IMR-90 (cell line): ENCODE data around the gene MEGF6. TPM values are rescaled to one million over a fixed set of nuclear protein-coding genes. Genes with fewer than 3 reads are reported as not detected.
A peak's percentile ranks its signal among the peaks of the same experiment; 100 is the strongest.

Source experiments
- ATAC-seq: fragments of 200-7000 bp; cut with Tn5 transposase; 2 replicates; pipeline ENCODE4 v1.9.1; 2020; ENCODE audit warnings: low read depth, mild to moderate bottlenecking, moderate library complexity
- BruUV-seq: library from RNA; stranded (reverse); fragments of 400-500 nt; replicated peaks from 2 replicates; lab custom pipeline; 2021; lab: Mats Ljungman, UMichigan
- CTCF ChIA-PET: fragments of 300-600 bp; formaldehyde crosslinking; extraction: SDS; loops from one replicate; lab custom pipeline; 2021; ENCODE audit warnings: antibody characterized with exemption; lab: Yijun Ruan, JAX
- POLR2A ChIA-PET: fragments of 300-600 bp; sonication (Branson Sonifier 250); formaldehyde crosslinking; loops from one replicate; lab custom pipeline; 2022; ENCODE audit warnings: antibody characterized with exemption; ENCODE audit not compliant: unreplicated experiment; lab: Charles Lee
- DNase-seq: peaks from one replicate; pipeline ENCODE4 v3.0.0; 2013
- H2AFZ ChIP-seq: replicated peaks from 2 replicates; pipeline ENCODE3; 2013; ENCODE audit warnings: low read length, mild to moderate bottlenecking; ENCODE audit not compliant: poor library complexity
- H2AK5ac ChIP-seq: 2 replicates; pipeline ENCODE4 v1.6.1; 2013; ENCODE audit warnings: low read depth, low read length, inconsistent platforms
- H2AK9ac ChIP-seq: replicated peaks from 2 replicates; pipeline ENCODE3; 2013; ENCODE audit warnings: mild to moderate bottlenecking, low read depth, low read length, moderate library complexity; ENCODE audit not compliant: poor library complexity
- H2BK120ac ChIP-seq: 2 replicates; pipeline ENCODE4 v1.6.1; 2013; ENCODE audit warnings: low read depth, low read length, inconsistent platforms
- H2BK15ac ChIP-seq: 3 replicates; pipeline ENCODE4 v1.6.1; 2013; ENCODE audit warnings: low read depth, low read length, inconsistent platforms
- H2BK20ac ChIP-seq: 2 replicates; pipeline ENCODE4 v1.6.1; 2013; ENCODE audit warnings: low read depth, mild to moderate bottlenecking, inconsistent platforms, low read length, moderate library complexity
- H2BK5ac ChIP-seq: 2 replicates; pipeline ENCODE4 v1.6.1; 2013; ENCODE audit warnings: mild to moderate bottlenecking, low read depth, low read length, inconsistent platforms; ENCODE audit not compliant: poor library complexity, severe bottlenecking
- H3K14ac ChIP-seq: replicated peaks from 2 replicates; pipeline ENCODE4 v1.6.1; 2013; ENCODE audit warnings: low read depth, low read length, inconsistent platforms
- H3K18ac ChIP-seq: 2 replicates; pipeline ENCODE4 v1.6.1; 2013; ENCODE audit warnings: low read depth, low read length, control low read depth
- H3K23ac ChIP-seq: 2 replicates; pipeline ENCODE4 v1.6.1; 2013; ENCODE audit warnings: low read depth, low read length, inconsistent platforms
- H3K27ac ChIP-seq: 2 replicates; pipeline ENCODE4 v1.5.1; 2013; ENCODE audit warnings: mild to moderate bottlenecking, control low read depth, low read length; ENCODE audit not compliant: insufficient read depth
- H3K27me3 ChIP-seq: 2 replicates; pipeline ENCODE4 v1.6.1; 2013; ENCODE audit warnings: low read length; ENCODE audit not compliant: control insufficient read depth, insufficient read depth
- H3K36me3 ChIP-seq: 2 replicates; pipeline ENCODE4 v1.6.1; 2013; ENCODE audit warnings: low read length, mixed read lengths; ENCODE audit not compliant: control insufficient read depth, insufficient read depth
- H3K4ac ChIP-seq: 2 replicates; pipeline ENCODE4 v1.6.1; 2013; ENCODE audit warnings: low read depth, low read length, inconsistent platforms
- H3K4me1 ChIP-seq: 2 replicates; pipeline ENCODE4 v1.6.1; 2013; ENCODE audit warnings: low read length, mixed read lengths; ENCODE audit not compliant: control insufficient read depth, insufficient read depth
- H3K4me2 ChIP-seq: 2 replicates; pipeline ENCODE4 v1.6.1; 2013; ENCODE audit warnings: low read depth, mild to moderate bottlenecking, control low read depth, low read length, moderate library complexity
- H3K4me3 ChIP-seq: 2 replicates; pipeline ENCODE4 v1.5.1; 2013; ENCODE audit warnings: low read depth, mild to moderate bottlenecking, control low read depth, low read length, moderate library complexity; ENCODE audit not compliant: insufficient read depth
- H3K56ac ChIP-seq: 2 replicates; pipeline ENCODE4 v1.6.1; 2013; ENCODE audit warnings: low read length, inconsistent platforms; ENCODE audit not compliant: insufficient read depth; ENCODE audit errors: extremely low read depth
- H3K79me1 ChIP-seq, 2 experiments: 2 replicates each; pipeline ENCODE4 v1.6.1; 2013; ENCODE audit warnings: low read length in 2 of 2, inconsistent platforms in 1 of 2, low read depth in 1 of 2
- H3K9ac ChIP-seq: 2 replicates; pipeline ENCODE4 v1.6.1; 2013; ENCODE audit warnings: low read depth, low read length, control low read depth
- H3K9me1 ChIP-seq: 2 replicates; pipeline ENCODE4 v1.6.1; 2013; ENCODE audit warnings: low read length, inconsistent platforms; ENCODE audit not compliant: insufficient read depth
- H3K9me3 ChIP-seq: 2 replicates; pipeline ENCODE4 v1.6.1; 2013; ENCODE audit warnings: low read length; ENCODE audit not compliant: control insufficient read depth, insufficient read depth
- H4K20me1 ChIP-seq: 2 replicates; pipeline ENCODE4 v1.6.1; 2013; ENCODE audit warnings: low read length, inconsistent platforms; ENCODE audit not compliant: insufficient read depth
- H4K5ac ChIP-seq: 2 replicates; pipeline ENCODE4 v1.6.1; 2013; ENCODE audit warnings: mild to moderate bottlenecking, low read depth, low read length, control low read depth
- H4K8ac ChIP-seq, 2 experiments: 2 replicates each; pipeline ENCODE4 v1.6.1; 2013; ENCODE audit warnings: low read depth in 2 of 2, low read length in 2 of 2, control low read depth in 1 of 2, inconsistent platforms in 1 of 2
- H4K91ac ChIP-seq: 2 replicates; pipeline ENCODE4 v1.6.1; 2013; ENCODE audit warnings: low read depth, low read length, inconsistent platforms; ENCODE audit not compliant: insufficient read depth
- BHLHE40 ChIP-seq: fragments of 150-350 bp; IDR thresholded peaks from 2 replicates; pipeline ENCODE4 v1.6.1; 2016; ENCODE audit warnings: mild to moderate bottlenecking, low read depth, low read length
- CEBPB ChIP-seq: IDR thresholded peaks from 2 replicates; pipeline ENCODE4 v1.6.1; 2012; ENCODE audit warnings: low read depth, low read length, improper control_type of control experiment
- CHD1 ChIP-seq: IDR thresholded peaks from 2 replicates; pipeline ENCODE4 v1.6.1; 2012; ENCODE audit warnings: low read depth, low read length, improper control_type of control experiment
- FOS ChIP-seq: fragments of 150-350 bp; IDR thresholded peaks from 2 replicates; pipeline ENCODE4 v1.6.1; 2016; ENCODE audit warnings: low read depth, low read length
- MAFK ChIP-seq: IDR thresholded peaks from 2 replicates; pipeline ENCODE4 v1.6.1; 2012; ENCODE audit warnings: low read depth, low read length, improper control_type of control experiment
- MAZ ChIP-seq: IDR thresholded peaks from 2 replicates; pipeline ENCODE4 v1.6.1; 2012; ENCODE audit warnings: low read depth, mild to moderate bottlenecking, low read length, improper control_type of control experiment, moderate library complexity, borderline replicate concordance
- MXI1 ChIP-seq: IDR thresholded peaks from 2 replicates; pipeline ENCODE4 v1.6.1; 2012; ENCODE audit warnings: low read depth, mild to moderate bottlenecking, low read length, moderate library complexity, borderline replicate concordance
- NFE2L2 ChIP-seq: fragments of 150-350 bp; IDR thresholded peaks from 2 replicates; pipeline ENCODE4 v1.6.1; 2016; ENCODE audit warnings: low read depth, mild to moderate bottlenecking, low read length
- POLR2A ChIP-seq: IDR thresholded peaks from 2 replicates; pipeline ENCODE4 v1.6.1; 2012; ENCODE audit warnings: mild to moderate bottlenecking, low read depth, low read length
- RAD21 ChIP-seq: IDR thresholded peaks from 2 replicates; pipeline ENCODE4 v1.6.1; 2012; ENCODE audit warnings: low read length, improper control_type of control experiment
- RCOR1 ChIP-seq: IDR thresholded peaks from 2 replicates; pipeline ENCODE4 v1.6.1; 2012; ENCODE audit warnings: mild to moderate bottlenecking, low read length, improper control_type of control experiment; ENCODE audit not compliant: insufficient replicate concordance
- RFX5 ChIP-seq: IDR thresholded peaks from 2 replicates; pipeline ENCODE4 v1.8.0; 2012; ENCODE audit warnings: low read depth, mild to moderate bottlenecking, low read length, moderate library complexity
- SMC3 ChIP-seq: fragments of 150-350 bp; IDR thresholded peaks from 2 replicates; pipeline ENCODE4 v1.6.1; 2016; ENCODE audit warnings: low read depth, mild to moderate bottlenecking, antibody characterized with exemption, low read length, moderate library complexity
- WGBS, 2 experiments: methylation state at CpG; one replicate each; pipeline versions ENCODE4 v1.1.5 to v1.1.7; 2013; ENCODE audit warnings: missing lambda C conversion rate in 2 of 2; ENCODE audit not compliant: insufficient read length in 1 of 2; ENCODE audit errors: extremely low coverage in 2 of 2; 5-methylcytosine and 5-hydroxymethylcytosine counted together
- dilution Hi-C: fragments of 300-500 bp; cut with HindIII; formaldehyde crosslinking; loops from one replicate; pipeline ENCODE4 v1.14.3; 2018; ENCODE audit warnings: low sequenced_read_pairs; ENCODE audit not compliant: unreplicated experiment
- in situ Hi-C: fragments of 300-500 bp; cut with MboI; formaldehyde crosslinking; loops from 3 replicates; pipeline ENCODE4 v1.14.3; 2019; ENCODE audit warnings: low sequenced_read_pairs, inconsistent platforms, mixed read lengths
- intact Hi-C: fragments of 100-400 bp; cut with micrococcal nuclease; formaldehyde crosslinking; loops from 2 replicates; pipeline ENCODE4 v1.10.0; 2022
- polyA plus RNA-seq, 3 experiments: library from polyadenylated mRNA; depleted of rRNA; stranded (reverse); fragments of >200 nt; gene quantifications; 2 replicates each; pipeline ENCODE4 v1.2.3, GENCODE V29; 2012; ENCODE audit warnings: low replicate concordance in 1 of 3
- total RNA-seq: library from RNA; depleted of rRNA; stranded (reverse); fragments of >200 nt; gene quantifications from 2 replicates; pipeline ENCODE4 v1.2.3, GENCODE V29; 2012
- TF ChIP-seq, protein P1 (sequence below): fragments of 150-350 bp; IDR thresholded peaks from 2 replicates; pipeline ENCODE4 v1.6.1; 2017; ENCODE audit warnings: mild to moderate bottlenecking, antibody characterized with exemption, low read length, low read depth
- TF ChIP-seq, protein P2 (sequence below): conservative IDR thresholded peaks from 2 replicates; pipeline ENCODE4 v1.5.1; 2012; ENCODE audit warnings: mild to moderate bottlenecking, low read depth, low read length, improper control_type of control experiment
- TF ChIP-seq, protein P3 (sequence below): fragments of 150-350 bp; IDR thresholded peaks from 2 replicates; pipeline ENCODE4 v1.6.1; 2016; ENCODE audit warnings: low read depth, mild to moderate bottlenecking, low read length, moderate library complexity, borderline replicate concordance

Gene MEGF6
- total and polyA plus RNA-seq, 2 of the 4 experiments (the other 2 are of a cell fraction) = 0.72 to 4.1 TPM

DNA sequence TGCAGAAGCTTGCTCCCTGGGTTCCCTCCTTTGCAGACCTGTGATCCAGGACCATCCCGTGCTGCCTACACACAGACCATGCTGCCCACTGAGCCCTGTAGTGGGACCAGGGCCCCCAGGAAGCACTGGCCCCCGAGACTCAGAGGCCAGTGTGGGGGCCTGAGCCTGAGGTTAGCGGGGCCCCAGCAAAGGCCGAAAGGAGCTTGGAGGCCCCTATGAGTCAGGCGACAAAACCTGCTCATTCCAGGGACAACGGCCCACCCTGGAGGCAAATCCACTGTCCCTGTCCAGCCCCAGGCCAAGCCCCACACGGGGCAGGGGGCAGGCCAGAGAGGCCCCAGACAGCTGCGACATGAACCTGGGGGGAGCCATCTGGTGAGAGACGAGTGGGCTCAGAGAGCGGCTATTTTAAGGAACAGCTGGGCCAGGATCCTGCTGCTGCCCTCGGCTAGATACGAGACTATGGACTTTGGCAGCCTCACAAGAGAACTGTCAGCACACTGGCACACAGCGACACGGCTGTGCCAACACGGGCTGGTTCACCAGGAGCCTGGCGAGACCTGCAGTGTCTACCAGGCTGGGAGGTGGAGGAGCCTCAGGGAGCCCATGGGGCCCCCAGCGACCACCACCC, 82.1 kb downstream of the MEGF6 start:
- Histone ChIP-seq H4K8ac (no peak overlapping the region), H3K9me1 (peaks cover 2% of the 10 kb centered on the region; the same call in 1 of the 2 replicates), H3K27me3 (no peaks in the 10 kb centered on the region), H3K18ac (no peak overlapping the region), H3K4me2 (no peak overlapping the region), H2AK9ac (peak overlapping the region; percentile 24), H3K4me3 (no peak overlapping the region), H2BK20ac (no peak overlapping the region), H3K36me3 (no peaks in the 10 kb centered on the region), H2BK120ac (no peak overlapping the region), H2AK5ac (no peak overlapping the region), H4K91ac (no peak overlapping the region), H3K79me1 (peaks cover 0 to 10% of the 10 kb centered on the region in 2 experiments; a peak in 2 of 4 replicates), H4K20me1 (no peaks in the 10 kb centered on the region; the same call in 1 of the 2 replicates), H2BK5ac (no peak overlapping the region), H2BK15ac (no peak overlapping the region), H3K9me3 (no peaks in the 10 kb centered on the region), H3K4ac (no peak overlapping the region), H3K27ac (no peak overlapping the region), H2AFZ (no peak overlapping the region), H4K5ac (no peak overlapping the region), H3K14ac (no peak overlapping the region), H3K23ac (no peak overlapping the region), H3K56ac (no peak overlapping the region), H3K9ac (no peak overlapping the region), H3K4me1 (peaks cover 4% of the 10 kb centered on the region)
- dilution Hi-C loops (no loop called here), intact Hi-C loops (no loop called here), in situ Hi-C loops (no loop called here)
- DNase-seq = no peak
- no peak for ATAC-seq
- 70% methylated on average over 9 of the region's 17 CpGs; no CpG with 5 or more reads in 1 of the 2 experiments for WGBS, 2 experiments
- no TSS peak for BruUV-seq
- POLR2A ChIA-PET = no interaction called here
- TF ChIP-seq, protein P1, sequence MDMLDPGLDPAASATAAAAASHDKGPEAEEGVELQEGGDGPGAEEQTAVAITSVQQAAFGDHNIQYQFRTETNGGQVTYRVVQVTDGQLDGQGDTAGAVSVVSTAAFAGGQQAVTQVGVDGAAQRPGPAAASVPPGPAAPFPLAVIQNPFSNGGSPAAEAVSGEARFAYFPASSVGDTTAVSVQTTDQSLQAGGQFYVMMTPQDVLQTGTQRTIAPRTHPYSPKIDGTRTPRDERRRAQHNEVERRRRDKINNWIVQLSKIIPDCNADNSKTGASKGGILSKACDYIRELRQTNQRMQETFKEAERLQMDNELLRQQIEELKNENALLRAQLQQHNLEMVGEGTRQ = no peak
- TF ChIP-seq RCOR1 (no peak), CEBPB (no peak), POLR2A (no peak), SMC3 (no peak), FOS (no peak), MAZ (no peak), RAD21 (no peak), MAFK (no peak), NFE2L2 (no peak), MXI1 (no peak), RFX5 (no peak), CHD1 (no peak), BHLHE40 (no peak)
- TF ChIP-seq, protein P2, sequence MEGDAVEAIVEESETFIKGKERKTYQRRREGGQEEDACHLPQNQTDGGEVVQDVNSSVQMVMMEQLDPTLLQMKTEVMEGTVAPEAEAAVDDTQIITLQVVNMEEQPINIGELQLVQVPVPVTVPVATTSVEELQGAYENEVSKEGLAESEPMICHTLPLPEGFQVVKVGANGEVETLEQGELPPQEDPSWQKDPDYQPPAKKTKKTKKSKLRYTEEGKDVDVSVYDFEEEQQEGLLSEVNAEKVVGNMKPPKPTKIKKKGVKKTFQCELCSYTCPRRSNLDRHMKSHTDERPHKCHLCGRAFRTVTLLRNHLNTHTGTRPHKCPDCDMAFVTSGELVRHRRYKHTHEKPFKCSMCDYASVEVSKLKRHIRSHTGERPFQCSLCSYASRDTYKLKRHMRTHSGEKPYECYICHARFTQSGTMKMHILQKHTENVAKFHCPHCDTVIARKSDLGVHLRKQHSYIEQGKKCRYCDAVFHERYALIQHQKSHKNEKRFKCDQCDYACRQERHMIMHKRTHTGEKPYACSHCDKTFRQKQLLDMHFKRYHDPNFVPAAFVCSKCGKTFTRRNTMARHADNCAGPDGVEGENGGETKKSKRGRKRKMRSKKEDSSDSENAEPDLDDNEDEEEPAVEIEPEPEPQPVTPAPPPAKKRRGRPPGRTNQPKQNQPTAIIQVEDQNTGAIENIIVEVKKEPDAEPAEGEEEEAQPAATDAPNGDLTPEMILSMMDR = no peak
- TF ChIP-seq, protein P3, sequence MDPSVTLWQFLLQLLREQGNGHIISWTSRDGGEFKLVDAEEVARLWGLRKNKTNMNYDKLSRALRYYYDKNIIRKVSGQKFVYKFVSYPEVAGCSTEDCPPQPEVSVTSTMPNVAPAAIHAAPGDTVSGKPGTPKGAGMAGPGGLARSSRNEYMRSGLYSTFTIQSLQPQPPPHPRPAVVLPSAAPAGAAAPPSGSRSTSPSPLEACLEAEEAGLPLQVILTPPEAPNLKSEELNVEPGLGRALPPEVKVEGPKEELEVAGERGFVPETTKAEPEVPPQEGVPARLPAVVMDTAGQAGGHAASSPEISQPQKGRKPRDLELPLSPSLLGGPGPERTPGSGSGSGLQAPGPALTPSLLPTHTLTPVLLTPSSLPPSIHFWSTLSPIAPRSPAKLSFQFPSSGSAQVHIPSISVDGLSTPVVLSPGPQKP = no peak
- CTCF ChIA-PET = no interaction called here
